Suppressor macrophage (primary cell): ENCODE measurements around the gene DDB1.
"Not testable (repeated sequence)": the region's sequence is repeated elsewhere in the genome, so short reads cannot be mapped to it uniquely, and the experiment has no call there.

Source experiments
- DNase-seq, 4 experiments: peaks; one replicate each; pipeline ENCODE4 v3.0.0-alpha.2; 2020 to 2022

The DDB1 gene

DNA sequence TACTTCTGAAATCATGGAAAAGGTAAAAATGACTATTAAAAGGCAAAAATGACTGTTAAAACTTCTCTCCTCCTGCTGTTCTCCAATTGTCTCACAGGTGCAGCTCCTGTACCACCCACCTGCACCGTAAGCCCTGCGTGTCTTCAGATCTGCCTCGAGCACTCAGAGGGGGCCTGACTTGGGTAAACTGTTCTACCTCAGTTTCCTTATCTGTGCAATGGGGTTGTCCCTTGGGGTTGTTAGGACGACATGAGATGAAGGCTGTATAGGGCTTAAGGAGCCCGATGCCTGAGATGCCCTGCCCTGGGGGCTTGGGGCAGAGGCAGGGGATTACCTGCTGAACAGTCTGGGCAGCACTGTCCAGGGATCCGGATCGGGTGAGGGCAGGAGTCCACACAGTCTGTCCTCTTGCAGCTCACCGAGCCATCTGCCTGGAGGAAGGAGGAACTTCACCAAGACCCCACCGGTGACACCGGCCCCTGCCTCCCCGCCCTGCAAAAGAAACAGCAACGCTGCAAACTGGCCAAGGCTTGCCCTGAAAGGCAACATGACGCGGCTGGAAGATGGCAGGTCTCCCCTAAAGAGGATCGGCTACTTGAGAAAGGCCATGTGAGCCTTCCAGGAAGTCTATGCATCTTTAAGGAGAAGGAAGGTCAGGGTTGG, 64.2 kb downstream of the DDB1 start:
- no peak for DNase-seq

DNA sequence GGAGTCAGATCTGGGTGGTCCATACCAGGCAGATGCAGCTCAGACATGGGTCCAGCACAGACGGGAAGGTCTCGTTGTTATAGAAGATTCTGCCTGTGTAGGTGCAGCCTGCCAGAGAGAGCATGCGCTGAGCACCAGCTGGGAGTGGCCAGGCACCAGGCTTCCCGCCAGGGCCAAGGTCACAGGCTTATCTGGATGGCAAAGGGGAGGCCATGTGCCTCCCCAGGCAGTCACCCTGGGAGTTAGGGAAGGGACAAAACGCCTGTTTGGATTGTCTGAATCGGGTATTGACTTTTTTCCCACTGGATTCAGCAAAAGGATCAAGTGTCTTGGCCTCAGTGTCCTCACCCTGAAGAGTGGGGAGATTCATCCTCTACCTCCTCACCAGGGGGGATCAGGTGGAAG, 65.5 kb downstream of the DDB1 start:
- no peak for DNase-seq

DNA sequence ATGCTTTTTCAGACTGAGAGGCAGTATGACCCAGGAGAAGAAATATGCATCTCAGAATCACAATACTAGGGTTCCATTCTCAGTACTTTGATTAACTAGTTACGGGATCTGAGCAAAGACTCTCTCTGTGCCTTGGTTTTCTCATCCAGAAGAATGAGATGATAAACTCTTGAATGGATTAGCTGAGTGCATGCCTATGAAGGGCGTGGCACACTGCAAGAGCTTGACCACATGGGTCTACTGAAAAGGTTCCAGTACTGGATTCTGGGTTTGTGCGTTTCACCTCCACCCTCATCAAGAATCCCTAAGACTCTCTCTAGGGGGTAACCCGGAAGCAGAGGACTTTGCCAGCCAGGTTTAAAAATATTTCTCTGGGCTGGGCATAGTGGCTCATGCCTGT, 66.3 kb downstream of the DDB1 start:
- no peak for DNase-seq

DNA sequence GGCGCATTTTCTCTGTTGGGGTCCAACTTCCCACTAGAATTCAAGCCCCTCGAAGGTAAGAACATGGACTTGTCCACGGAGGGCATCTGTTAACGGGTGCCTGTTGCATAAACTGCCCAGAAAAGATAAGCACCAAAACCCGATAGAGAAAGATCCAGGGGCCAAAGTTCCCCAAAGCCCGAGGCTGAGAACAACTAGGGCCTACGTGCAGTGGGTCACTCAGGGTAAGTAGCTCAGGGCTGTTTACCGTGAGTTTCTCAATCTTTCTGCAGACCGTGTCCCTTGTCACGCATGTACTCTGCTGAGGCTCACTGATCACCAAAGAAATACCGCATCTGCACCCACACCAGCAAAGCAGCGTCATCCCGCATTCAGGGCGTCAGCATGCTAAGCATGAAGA, 67.5 kb downstream of the DDB1 start:
- DNase-seq, result no peak

DNA sequence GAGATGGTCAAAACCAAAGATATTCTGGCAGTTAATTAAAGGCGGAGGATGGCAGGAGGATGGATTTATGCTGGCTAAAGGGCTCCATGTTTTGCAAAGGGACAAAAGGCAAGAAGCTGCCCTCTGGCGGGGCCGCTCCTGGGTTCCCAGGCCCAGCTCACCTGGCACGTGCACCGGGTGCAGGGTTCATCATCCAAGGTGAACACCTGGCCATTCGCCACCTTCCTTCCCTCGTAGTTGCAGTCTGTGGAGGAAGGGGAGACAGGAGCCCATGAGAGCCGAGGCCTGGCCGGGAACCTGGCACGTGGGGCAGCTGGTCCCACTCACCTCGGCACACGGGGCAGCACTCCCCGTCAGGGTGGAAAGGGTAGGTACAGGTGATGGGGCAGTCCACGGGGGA, 68.1 kb downstream of the DDB1 start:
- DNase-seq, result no peak

DNA sequence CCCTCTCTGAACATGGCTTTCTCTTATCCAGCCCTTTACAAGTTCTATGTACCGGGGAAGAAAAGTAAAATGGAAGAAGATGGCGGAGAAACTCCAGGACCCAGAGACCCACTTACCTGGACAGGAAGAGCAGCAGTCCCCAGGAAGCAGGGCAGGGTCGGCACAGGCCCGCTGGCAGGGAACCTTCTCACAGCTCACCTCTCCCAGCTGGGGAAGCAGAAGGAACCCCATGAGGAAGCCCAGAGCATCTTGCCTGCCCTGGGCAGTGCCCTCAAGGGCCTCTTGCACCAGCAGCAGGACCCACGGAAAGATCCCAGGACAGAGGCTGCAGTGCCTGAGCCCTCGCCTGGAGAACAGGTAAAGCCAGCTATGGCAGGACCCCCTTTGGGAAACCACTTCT, 68.5 kb downstream of the DDB1 start:
- no peak for DNase-seq

DNA sequence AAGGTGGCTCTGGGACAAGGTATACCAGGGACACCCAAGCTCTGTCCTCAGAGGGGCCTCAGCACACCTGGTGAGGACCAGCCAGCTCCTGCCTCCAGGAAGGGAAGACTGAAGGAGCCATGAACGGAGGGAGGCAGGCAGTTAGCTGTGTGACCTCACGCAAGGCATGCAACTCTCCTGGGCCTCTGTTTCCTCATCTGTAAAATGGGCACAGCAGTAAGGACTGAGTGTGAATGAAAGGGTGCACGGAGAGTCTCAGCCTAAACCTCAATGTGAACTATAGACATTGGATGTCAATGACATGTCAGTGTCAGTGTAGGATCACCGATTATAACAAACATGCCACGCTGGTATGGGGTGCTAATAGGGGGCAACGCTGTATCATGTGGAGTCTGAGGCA, 73.5 kb downstream of the DDB1 start:
- DNase-seq, result no peak

DNA sequence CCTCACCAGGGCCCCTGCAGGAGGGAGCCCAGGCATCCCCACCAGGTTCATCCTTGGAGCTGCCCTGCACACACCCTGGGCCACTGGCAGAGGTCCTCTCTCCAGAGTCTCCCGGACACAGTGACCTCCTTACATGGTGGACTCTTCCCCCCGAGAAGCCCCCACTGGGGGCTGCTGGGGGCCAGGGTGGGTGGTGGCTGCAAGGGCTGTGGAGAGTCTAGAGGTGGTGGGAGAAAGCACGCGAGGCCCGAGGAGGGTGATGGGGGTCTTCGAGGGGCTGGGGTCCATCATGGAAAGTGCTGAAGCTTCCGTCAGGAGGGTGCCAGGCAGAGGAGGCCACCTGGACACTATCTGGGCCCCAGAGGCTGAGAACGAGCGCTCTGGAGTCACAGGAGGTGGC, 74.4 kb downstream of the DDB1 start:
- no peak for DNase-seq

DNA sequence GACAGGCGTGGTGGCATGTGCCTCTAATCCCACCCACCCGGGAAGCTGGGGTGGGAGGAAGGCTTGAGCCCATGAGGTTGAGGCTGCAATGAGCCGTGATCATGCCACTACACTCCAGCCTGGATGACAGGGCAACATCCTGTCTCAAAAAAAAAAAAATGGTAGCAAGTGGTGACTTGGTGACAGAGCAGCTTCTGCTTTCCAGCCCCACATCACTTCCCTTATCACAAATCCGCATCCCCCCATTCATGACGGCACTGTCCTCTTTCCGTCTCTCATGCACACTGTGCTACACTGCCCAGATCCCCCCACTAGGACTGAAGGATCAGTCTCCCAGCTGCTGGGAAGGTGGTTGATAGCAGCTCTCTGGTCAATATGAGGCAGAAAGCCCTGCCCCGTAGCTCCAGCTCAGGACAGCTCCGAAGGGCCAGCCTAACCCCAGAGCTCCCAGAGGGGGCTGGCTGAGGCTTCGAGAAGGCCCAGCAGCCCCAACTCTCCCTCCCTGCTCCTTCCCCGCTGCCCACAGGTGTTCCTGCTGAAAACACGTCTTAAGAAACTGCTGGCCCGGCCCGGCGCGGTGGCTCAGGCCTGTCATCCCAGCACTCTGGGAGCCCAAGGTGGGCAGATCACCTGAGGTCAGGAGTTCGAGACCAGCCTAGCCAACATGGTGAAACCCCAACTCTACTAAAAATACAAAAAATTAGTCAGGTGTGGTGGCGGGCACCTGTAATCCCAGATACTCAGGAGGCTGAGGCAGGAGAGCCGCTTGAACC, 76.0 kb downstream of the DDB1 start:
- DNase-seq, result peak; percentile 72 to 88 (median 82)

DNA sequence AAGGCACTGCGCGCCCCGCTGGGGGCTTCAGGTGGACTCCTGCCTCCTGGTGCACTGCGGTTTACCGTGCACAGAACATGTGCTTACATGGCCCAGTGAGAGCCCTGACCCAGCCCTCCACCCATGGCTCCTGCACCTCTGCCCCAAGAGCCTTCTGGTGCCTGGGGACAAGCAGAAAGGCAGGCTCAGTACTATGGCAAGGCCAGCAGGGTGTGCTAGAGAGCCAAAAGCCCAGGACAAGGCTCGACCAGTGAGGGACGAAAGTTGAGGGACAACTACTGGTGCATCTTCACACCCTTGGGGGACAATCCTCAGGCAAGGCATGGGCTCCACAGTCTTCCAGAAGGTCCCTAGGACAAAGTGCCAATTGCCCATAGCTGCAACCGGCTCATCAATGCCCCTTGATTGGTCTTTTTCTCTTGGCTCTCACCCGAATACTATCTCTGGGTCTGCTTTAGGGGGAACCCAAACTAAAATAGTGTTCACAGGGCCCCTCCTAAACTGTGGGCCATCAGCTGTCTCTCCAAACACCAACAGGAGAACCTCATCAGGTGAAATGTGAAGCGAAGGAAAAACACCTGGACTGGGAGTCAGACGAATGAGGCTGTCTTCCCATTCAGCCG, 78.4 kb downstream of the DDB1 start:
- peak; percentile 78 to 88 (median 84) for DNase-seq

DNA sequence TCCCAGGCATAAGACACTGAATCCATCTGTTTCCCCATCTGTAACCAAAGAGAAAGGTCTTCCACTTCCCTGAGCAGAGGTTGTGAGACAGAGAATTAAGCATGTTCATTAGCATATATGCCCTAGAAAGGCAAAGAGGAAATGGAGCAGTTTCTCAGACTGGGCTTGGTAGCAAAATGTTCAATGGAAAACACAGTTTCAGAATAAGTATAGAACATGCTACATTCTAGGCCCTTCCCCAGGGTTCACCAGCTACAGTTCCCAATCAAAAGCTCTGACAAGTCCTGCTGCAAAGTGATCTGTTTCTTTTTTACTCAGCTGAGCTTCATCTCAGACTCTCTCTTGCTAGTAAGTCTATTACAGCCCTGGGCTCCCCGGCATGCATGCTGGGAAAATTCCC, 80.6 kb downstream of the DDB1 start:
- not testable (repeated sequence) for DNase-seq

DNA sequence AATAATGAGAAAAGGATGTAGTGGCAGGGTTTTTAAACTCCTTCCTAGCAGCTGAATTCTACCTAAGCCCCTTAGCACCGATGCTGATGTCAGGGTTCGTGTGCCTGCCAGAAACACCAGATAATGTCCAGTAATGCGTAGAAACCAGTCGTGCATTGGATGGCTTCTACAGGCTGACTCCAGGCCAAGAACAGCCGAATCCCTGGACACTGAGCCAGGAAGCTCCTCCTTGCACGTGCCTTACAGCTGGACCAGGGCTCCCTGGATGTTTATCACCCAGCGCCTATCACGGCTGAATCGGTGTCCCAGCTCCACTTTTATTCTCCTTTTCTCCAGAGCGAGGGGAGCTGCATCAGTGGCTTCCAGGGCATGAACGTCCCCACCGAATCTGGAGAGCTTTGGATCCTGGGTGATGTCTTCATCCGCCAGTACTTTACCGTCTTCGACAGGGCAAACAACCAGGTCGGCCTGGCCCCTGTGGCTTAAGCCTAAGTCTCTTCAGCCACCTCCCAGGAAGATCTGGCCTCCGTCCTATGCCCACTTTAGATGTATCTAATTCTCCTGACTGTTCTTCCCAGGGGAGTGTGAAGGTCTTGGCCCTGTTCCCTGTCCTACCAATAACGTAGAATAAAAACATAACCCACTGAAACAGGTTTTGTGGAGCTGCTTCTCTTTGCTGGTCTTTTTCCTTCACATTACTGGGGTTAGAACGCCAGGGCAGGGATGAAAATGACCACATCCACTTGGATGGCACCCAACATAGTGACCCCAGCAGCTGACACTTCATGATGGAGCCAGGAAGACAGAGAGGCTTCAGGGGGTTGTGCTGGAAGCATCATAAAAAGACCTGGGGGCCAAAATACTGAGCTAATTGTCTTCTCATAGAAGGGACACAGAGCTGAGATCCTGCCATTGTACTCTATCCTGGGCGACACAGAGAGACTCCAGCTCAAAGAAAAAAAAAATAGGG, 81.8 kb downstream of the DDB1 start:
- not testable (repeated sequence) for DNase-seq
